A549 treated with AZD2906 at 1 μM for 4 hours (cell line): ENCODE results near the gene GPR107. TPM values are rescaled to one million over a fixed set of nuclear protein-coding genes. Genes with fewer than 3 reads are reported as not detected.

Experiments used
- total RNA-seq: library from RNA; stranded (reverse); fragments of 200-300 nt; extraction: Qiagen RNA extraction; gene quantifications from 5 replicates; pipeline ENCODE4 v1.2.3, GENCODE V29; 2022

GPR107 gene
- 23.5 to 29.9 TPM (median 26.3 TPM) in 5 replicates for total RNA-seq

DNA sequence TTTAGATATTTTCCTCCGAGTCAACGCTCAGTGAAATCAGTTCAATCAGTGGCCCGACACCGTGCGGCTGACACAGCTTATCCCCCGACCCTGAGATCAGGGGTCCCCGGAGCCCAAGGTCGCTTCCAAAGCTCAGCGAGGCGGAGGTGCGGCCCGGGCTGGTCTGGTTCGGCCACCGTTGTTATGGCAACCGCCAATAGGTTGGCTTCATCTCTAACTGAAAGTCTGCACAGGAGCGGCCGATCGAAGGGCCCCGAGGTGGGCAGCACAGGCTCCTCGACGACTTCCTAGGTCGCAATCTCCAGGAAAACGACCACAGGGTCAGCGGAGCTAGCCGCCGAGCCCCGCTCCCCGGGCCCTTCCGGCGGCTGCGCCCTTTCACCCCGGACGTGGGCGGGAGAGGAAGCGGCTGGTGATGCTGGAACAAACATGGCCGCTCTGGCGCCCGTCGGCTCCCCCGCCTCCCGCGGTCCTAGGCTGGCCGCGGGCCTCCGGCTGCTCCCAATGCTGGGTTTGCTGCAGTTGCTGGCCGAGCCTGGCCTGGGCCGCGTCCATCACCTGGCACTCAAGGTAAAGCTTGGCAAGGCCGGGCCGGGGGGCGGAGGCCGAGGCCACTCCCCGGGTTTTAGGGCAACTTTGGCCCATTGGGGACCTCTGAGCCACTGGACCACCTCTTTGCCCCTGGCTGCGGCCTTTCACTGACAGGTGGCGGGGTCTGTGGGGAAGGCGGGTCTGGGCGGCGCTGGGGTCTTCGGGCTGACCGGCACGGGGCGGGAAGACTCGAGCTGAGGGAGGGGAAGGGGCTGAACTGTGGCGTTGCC, at the start of gene GPR107:
GPR107 (plus strand) TSS at position 403 of the 821 bp plus-strand sequence; CDS start at position 430, 27 bp downstream.

DNA sequence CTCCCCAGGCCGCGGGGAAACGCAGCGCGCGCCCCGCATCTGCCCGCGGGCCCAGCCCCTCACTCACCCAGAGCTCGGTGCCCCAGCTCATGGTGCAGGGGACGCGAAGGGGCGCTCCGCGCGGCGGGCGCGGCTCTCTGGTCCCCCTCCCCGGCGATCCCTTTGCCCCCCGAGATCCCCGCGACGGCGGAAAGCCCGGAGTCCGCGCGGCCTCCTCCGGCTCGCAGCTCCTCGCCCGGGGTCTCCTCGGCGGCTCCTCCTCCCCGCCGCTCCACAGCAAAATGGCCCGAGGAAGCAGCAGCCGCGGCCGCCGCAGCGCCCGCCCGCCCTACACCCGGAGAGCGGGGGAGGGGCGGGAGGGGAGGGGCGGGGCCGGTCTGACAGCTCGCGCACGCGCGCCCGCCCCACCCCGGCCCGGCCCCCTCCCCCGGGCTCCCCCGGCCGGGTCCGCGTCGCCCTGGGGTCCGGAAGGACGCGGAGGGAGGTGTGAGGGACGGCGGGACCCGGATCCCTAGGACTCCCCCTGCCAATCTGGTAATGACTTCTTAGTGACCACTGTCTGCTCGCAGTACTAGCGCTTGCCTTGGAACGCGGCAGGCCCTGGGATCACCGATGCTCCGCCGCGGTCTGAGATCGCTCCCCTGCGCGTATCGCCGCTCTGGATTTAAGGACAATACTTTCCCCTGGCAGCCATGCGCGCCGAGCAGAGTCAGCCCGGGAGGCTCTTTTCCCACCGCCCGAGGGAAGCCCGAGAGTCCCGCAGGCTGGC, 10.6 kb upstream of the GPR107 start, which contains the start of gene FNBP1:
FNBP1 (minus strand) TSS at position 305 of the 769 bp plus-strand sequence; CDS start at position 91, 214 bp downstream.

DNA sequence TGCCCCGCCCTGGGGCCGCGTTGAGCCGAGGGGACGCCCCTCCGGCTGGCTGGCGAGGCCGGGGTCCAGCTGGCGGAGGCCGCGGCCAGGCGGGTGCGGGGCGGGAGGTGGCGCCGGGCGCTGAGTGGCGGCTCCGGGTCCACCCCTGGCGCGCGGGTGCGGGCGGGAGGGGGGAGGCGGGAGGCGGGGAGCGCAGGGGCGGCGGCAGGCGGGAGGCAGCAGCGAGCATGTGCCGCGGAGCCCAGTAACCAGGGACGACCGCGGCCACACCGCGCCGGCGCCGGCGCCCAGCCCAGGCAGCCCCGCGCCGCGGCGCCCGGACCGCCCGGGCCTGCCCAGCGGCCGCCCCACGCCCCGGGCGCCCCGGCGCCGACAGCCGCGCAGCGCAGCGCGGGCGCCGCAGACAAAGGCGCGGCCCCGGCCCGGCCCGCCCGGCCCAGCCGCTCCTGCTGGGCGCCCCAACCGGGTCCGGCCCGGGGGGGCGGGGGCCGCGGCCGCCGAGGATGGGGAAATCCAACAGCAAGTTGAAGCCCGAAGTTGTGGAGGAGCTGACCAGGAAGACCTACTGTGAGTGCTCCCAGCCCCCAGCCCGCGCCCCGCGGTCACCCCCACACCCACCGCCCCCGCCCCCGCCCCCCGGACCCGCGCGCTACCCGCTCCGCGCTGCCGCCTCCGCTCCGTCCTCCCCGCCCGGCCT, 118.6 kb downstream of the GPR107 start, which contains the start of gene NCS1:
NCS1 (plus strand) TSS at position 244 of the 697 bp plus-strand sequence; CDS start at position 504, 260 bp downstream.

Other genes starting within 250 kb of the GPR107 start
- gene TOR1A, start 229.8 kb upstream of the GPR107 start, total RNA-seq = 57.5 to 61.8 TPM (median 60.9 TPM) in 5 replicates
- 43.6 to 55.5 TPM (median 47.6 TPM) in 5 replicates for gene C9orf78, start 218.6 kb upstream of the GPR107 start, total RNA-seq
- gene USP20, start 218.4 kb upstream of the GPR107 start, total RNA-seq = 3.7 to 6.1 TPM (median 5.6 TPM) in 5 replicates
- 11.8 to 15.0 TPM (median 13.5 TPM) in 5 replicates for gene FNBP1, start 10.7 kb upstream of the GPR107 start, total RNA-seq
- 33.0 to 51.7 TPM (median 48.3 TPM) in 5 replicates for gene NCS1, start 118.5 kb downstream of the GPR107 start, total RNA-seq
- gene HMCN2, start 211.9 kb downstream of the GPR107 start, total RNA-seq = 0.01 to 0.13 TPM (median 0.09 TPM) in 5 replicates